A549 (cell line): Measurements from ENCODE around the gene ANKRD11. TPM values are rescaled to one million over a fixed set of nuclear protein-coding genes. Genes with fewer than 3 reads are reported as not detected.

ENCODE experiments used
- ATAC-seq, 2 experiments: fragments of 200-7000 bp in 1 of 2; fragments of >200 bp in 1 of 2; cut with Nextera tagmentation in 1 of 2; cut with Tn5 transposase in 1 of 2; 3 replicates each; pipeline versions ENCODE4 v1.8.0 to v1.9.1; 2018 to 2020; ENCODE audit warnings: mild to moderate bottlenecking in 1 of 2, moderate library complexity in 1 of 2
- CTCF ChIA-PET: fragments of 300-600 bp; sonication (Branson Sonifier 250); formaldehyde crosslinking; extraction: SDS; loops from one replicate; lab custom pipeline; 2021; ENCODE audit warnings: antibody characterized with exemption, inconsistent platforms; lab: Yijun Ruan, JAX
- POLR2A ChIA-PET: fragments of 350-600 bp; formaldehyde crosslinking; extraction: SDS; loops from one replicate; lab custom pipeline; 2021; ENCODE audit warnings: antibody characterized with exemption, inconsistent platforms; lab: Yijun Ruan, JAX
- DNase-seq, 2 experiments: peaks; one replicate each; pipeline versions ENCODE4 v3.0.0 to v3.0.0-alpha.2; 2011 to 2016; ENCODE audit warnings: low read depth in 1 of 2, low spot score in 1 of 2
- FAIRE-seq: peaks from 2 replicates; lab custom pipeline; 2011; peaks lifted over from hg19 to GRCh38; lab: Jason Lieb, UNC
- H3K27ac ChIP-seq, 2 experiments: fragments of >200 bp; sonication (Bioruptor Twin); formaldehyde crosslinking; 3 replicates each; pipeline ENCODE4 v1.5.1; 2016 to 2017
- H3K4me1 ChIP-seq: fragments of >200 bp; sonication (Bioruptor Twin); formaldehyde crosslinking; 3 replicates; pipeline ENCODE4 v1.6.1; 2016
- H3K4me2 ChIP-seq: fragments of >200 bp; sonication (Bioruptor Twin); formaldehyde crosslinking; 3 replicates; pipeline ENCODE4 v1.6.1; 2016
- H3K4me3 ChIP-seq: fragments of >200 bp; sonication (Bioruptor Twin); formaldehyde crosslinking; 3 replicates; pipeline ENCODE4 v1.5.1; 2016
- H3K9me3 ChIP-seq: fragments of >200 bp; sonication (Bioruptor Twin); formaldehyde crosslinking; 3 replicates; pipeline ENCODE4 v1.6.1; 2016
- CBX2 ChIP-seq: fragments of 200-600 bp; sonication (generic); IDR thresholded peaks from 2 replicates; pipeline ENCODE4 v1.6.1; 2016; ENCODE audit warnings: low read depth, mild to moderate bottlenecking, borderline replicate concordance
- CBX8 ChIP-seq: fragments of 200-600 bp; sonication (generic); IDR thresholded peaks from 2 replicates; pipeline ENCODE4 v1.6.1; 2016
- CHD2 ChIP-seq: fragments of 150-350 bp; IDR thresholded peaks from 2 replicates; pipeline ENCODE4 v1.6.1; 2014; ENCODE audit warnings: low read length; ENCODE audit not compliant: partially characterized antibody
- CHD4 ChIP-seq: fragments of 200-600 bp; sonication (generic); IDR thresholded peaks from 2 replicates; pipeline ENCODE4 v1.6.1; 2016; ENCODE audit warnings: antibody characterized with exemption, mild to moderate bottlenecking, borderline replicate concordance
- EHF ChIP-seq: fragments of 250-450 bp; sonication (Bioruptor Pico); IDR thresholded peaks from 2 replicates; pipeline ENCODE4 v1.5.0; 2020; ENCODE audit warnings: mild to moderate bottlenecking
- EP300 ChIP-seq, 2 experiments: fragments of >200 bp; sonication (Bioruptor Twin); formaldehyde crosslinking; IDR thresholded peaks; 2 replicates in 1 of 2; 3 replicates in 1 of 2; pipeline ENCODE4 v1.6.1; 2016 to 2017
- FOXS1 ChIP-seq: fragments of 250-450 bp; sonication (Bioruptor Pico); IDR thresholded peaks from 2 replicates; pipeline ENCODE4 v1.5.0; 2020; ENCODE audit warnings: mild to moderate bottlenecking, moderate library complexity
- HDAC2 ChIP-seq: fragments of 200-600 bp; sonication (generic); IDR thresholded peaks from 2 replicates; pipeline ENCODE4 v1.6.1; 2016
- HOXA7 ChIP-seq: fragments of 250-450 bp; sonication (Bioruptor Pico); IDR thresholded peaks from 2 replicates; pipeline ENCODE4 v1.5.0; 2020; ENCODE audit warnings: mild to moderate bottlenecking, moderate library complexity
- HOXB5 ChIP-seq: fragments of 250-450 bp; sonication (Bioruptor Pico); IDR thresholded peaks from 2 replicates; pipeline ENCODE4 v1.5.0; 2020; ENCODE audit warnings: mild to moderate bottlenecking, moderate library complexity
- JUN ChIP-seq, 2 experiments: fragments of >200 bp; sonication (Bioruptor Twin); formaldehyde crosslinking; IDR thresholded peaks; 2 replicates in 1 of 2; 3 replicates in 1 of 2; pipeline ENCODE4 v1.6.1; 2016 to 2017
- MAFK ChIP-seq: fragments of 450-650 bp; IDR thresholded peaks from 2 replicates; pipeline ENCODE4 v1.6.1; 2014; ENCODE audit not compliant: partially characterized antibody
- NPAS2 ChIP-seq: fragments of 250-450 bp; sonication (Bioruptor Pico); IDR thresholded peaks from 2 replicates; pipeline ENCODE4 v1.8.0; 2022; ENCODE audit warnings: mild to moderate bottlenecking, moderate library complexity, borderline replicate concordance
- NR3C1 ChIP-seq: fragments of >200 bp; sonication (Bioruptor Twin); formaldehyde crosslinking; IDR thresholded peaks from 3 replicates; pipeline ENCODE4 v1.6.1; 2017
- RNF2 ChIP-seq: fragments of 200-600 bp; sonication (generic); IDR thresholded peaks from 2 replicates; pipeline ENCODE4 v1.6.1; 2016; ENCODE audit warnings: low read depth, mild to moderate bottlenecking, antibody characterized with exemption, moderate library complexity, borderline replicate concordance
- SMC3 ChIP-seq: fragments of >200 bp; sonication (Bioruptor Twin); formaldehyde crosslinking; IDR thresholded peaks from 3 replicates; pipeline ENCODE4 v1.6.1; 2018; ENCODE audit warnings: inconsistent platforms
- SREBF2 ChIP-seq: fragments of 450-650 bp; IDR thresholded peaks from 2 replicates; pipeline ENCODE4 v1.6.1; 2014; ENCODE audit warnings: mild to moderate bottlenecking, moderate library complexity
- TP53 ChIP-seq: fragments of 250-450 bp; sonication (Bioruptor Pico); IDR thresholded peaks from 2 replicates; pipeline ENCODE4 v1.5.0; 2021; ENCODE audit warnings: mild to moderate bottlenecking, moderate library complexity
- ZC3H11A ChIP-seq: fragments of 450-650 bp; IDR thresholded peaks from 2 replicates; pipeline ENCODE4 v1.6.1; 2014; ENCODE audit warnings: antibody characterized with exemption, mild to moderate bottlenecking
- ZSCAN20 ChIP-seq: fragments of 250-450 bp; sonication (Bioruptor Pico); IDR thresholded peaks from 2 replicates; pipeline ENCODE4 v1.8.0; 2022; ENCODE audit warnings: mild to moderate bottlenecking, moderate library complexity
- WGBS: methylation state at CpG from one replicate; pipeline ENCODE4 v1.1.6; 2017; ENCODE audit errors: missing lambda C conversion rate; 5-methylcytosine and 5-hydroxymethylcytosine counted together
- polyA plus RNA-seq, 4 experiments: library from polyadenylated mRNA; depleted of rRNA in 3 of 4; stranded (reverse); fragments of >200 nt; fragmentation: RNase III in 1 of 4; extraction: RNeasy Plus Mini Kit Qiagen cat#74134 plus additional on column Dnase treatment in 1 of 4; gene quantifications; 2 replicates in 3 of 4; 3 replicates in 1 of 4; pipeline ENCODE4 v1.2.3, GENCODE V29; 2011 to 2017
- TF ChIP-seq, protein P1 (sequence below): IDR thresholded peaks from 2 replicates; pipeline ENCODE4 v1.6.1; 2012; ENCODE audit warnings: low read depth, borderline replicate concordance
- TF ChIP-seq, protein P2 (sequence below): fragments of 150-350 bp; IDR thresholded peaks from 2 replicates; pipeline ENCODE4 v1.6.1; 2014; ENCODE audit warnings: low read depth, mild to moderate bottlenecking, low read length
- TF ChIP-seq, protein P3 (sequence below): fragments of >200 bp; sonication (Bioruptor Twin); formaldehyde crosslinking; IDR thresholded peaks from 2 replicates; pipeline ENCODE4 v1.6.1; 2016
- TF ChIP-seq, protein P4 (sequence below): fragments of 250-450 bp; sonication (Bioruptor Pico); IDR thresholded peaks from 2 replicates; pipeline ENCODE4 v1.5.0; 2021; ENCODE audit warnings: mild to moderate bottlenecking, moderate library complexity, borderline replicate concordance
- TF ChIP-seq, protein P5 (sequence below): fragments of 250-450 bp; sonication (Bioruptor Pico); IDR thresholded peaks from 2 replicates; pipeline ENCODE4 v1.5.0; 2020; ENCODE audit warnings: low read depth, mild to moderate bottlenecking, moderate library complexity
- TF ChIP-seq, protein P6 (sequence below): fragments of 200-600 bp; sonication (generic); IDR thresholded peaks from 2 replicates; pipeline ENCODE4 v1.6.1; 2016; ENCODE audit warnings: antibody characterized with exemption, mild to moderate bottlenecking, moderate library complexity

Gene ANKRD11
- polyA plus RNA-seq, 2 of the 4 experiments (the other 2 are of a cell fraction): 53.6 to 54.9 TPM

DNA sequence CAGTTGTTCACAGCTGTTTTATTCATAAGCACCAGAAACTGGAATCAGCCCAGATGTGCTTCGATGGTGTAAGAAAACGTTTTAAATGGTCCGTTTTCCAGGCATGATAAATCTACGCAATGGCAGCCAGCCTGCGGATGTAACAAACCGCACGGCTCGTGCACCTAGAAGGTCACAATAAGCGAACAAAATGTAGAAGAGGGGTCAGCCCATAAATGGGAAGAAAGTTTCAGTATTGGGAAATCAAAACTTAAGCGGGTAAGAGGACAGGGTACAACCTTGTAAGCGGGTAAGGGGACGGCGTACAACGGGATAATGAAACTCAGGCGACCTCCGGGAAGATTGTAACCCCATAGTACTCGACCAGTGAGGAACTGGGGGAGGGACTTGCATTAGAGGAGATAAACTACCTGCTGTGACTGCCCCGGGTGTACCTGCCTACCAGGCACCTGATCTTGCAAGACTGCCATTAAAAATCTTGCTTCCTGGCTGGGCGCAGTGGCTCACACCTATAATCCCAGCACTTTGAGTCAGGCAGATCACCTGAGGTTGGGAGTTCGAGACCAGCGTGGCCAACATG is 66.6 kb downstream of the ANKRD11 start:
- TF ChIP-seq, protein P1, sequence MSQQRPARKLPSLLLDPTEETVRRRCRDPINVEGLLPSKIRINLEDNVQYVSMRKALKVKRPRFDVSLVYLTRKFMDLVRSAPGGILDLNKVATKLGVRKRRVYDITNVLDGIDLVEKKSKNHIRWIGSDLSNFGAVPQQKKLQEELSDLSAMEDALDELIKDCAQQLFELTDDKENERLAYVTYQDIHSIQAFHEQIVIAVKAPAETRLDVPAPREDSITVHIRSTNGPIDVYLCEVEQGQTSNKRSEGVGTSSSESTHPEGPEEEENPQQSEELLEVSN: no peak
- TF ChIP-seq, protein P2, sequence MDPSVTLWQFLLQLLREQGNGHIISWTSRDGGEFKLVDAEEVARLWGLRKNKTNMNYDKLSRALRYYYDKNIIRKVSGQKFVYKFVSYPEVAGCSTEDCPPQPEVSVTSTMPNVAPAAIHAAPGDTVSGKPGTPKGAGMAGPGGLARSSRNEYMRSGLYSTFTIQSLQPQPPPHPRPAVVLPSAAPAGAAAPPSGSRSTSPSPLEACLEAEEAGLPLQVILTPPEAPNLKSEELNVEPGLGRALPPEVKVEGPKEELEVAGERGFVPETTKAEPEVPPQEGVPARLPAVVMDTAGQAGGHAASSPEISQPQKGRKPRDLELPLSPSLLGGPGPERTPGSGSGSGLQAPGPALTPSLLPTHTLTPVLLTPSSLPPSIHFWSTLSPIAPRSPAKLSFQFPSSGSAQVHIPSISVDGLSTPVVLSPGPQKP: no peak
- TF ChIP-seq ZSCAN20 (CRISPR knock-in tag): no peak
- TF ChIP-seq ZC3H11A: no peak
- TF ChIP-seq, protein P3, sequence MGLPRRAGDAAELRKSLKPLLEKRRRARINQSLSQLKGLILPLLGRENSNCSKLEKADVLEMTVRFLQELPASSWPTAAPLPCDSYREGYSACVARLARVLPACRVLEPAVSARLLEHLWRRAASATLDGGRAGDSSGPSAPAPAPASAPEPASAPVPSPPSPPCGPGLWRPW: no peak
- TF ChIP-seq EHF (CRISPR knock-in tag): no peak
- TF ChIP-seq, protein P4, sequence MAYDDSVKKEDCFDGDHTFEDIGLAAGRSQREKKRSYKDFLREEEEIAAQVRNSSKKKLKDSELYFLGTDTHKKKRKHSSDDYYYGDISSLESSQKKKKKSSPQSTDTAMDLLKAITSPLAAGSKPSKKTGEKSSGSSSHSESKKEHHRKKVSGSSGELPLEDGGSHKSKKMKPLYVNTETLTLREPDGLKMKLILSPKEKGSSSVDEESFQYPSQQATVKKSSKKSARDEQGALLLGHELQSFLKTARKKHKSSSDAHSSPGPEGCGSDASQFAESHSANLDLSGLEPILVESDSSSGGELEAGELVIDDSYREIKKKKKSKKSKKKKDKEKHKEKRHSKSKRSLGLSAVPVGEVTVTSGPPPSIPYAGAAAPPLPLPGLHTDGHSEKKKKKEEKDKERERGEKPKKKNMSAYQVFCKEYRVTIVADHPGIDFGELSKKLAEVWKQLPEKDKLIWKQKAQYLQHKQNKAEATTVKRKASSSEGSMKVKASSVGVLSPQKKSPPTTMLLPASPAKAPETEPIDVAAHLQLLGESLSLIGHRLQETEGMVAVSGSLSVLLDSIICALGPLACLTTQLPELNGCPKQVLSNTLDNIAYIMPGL (CRISPR knock-in tag): no peak
- TF ChIP-seq JUN (IDR thresholded peaks at IDR 0.05): no peak
- no peak for TF ChIP-seq HOXA7 (CRISPR knock-in tag)
- TF ChIP-seq HOXB5 (CRISPR knock-in tag): no peak
- TF ChIP-seq, all 56 proteins: peak for 0
- no peak overlapping the region for H3K4me3 ChIP-seq
- peaks cover 26% of the 10 kb centered on the region for H3K4me1 ChIP-seq
- no peak overlapping the region for H3K4me2 ChIP-seq
- no peak overlapping the region for H3K27ac ChIP-seq
- H3K9me3 ChIP-seq: no peaks in the 10 kb centered on the region
- POLR2A ChIA-PET: no interaction called here
- DNase-seq (no peak), ATAC-seq (no peak), FAIRE-seq (no peak)
- WGBS: 92% methylated on average over 21 of the region's 21 CpGs
- CTCF ChIA-PET: interaction anchor here (1.0 to 1.2 kb wide), 2 partner anchors 9 to 48 kb away, joined by 5 read pairs; no protein-coding TSS in a partner anchor

DNA sequence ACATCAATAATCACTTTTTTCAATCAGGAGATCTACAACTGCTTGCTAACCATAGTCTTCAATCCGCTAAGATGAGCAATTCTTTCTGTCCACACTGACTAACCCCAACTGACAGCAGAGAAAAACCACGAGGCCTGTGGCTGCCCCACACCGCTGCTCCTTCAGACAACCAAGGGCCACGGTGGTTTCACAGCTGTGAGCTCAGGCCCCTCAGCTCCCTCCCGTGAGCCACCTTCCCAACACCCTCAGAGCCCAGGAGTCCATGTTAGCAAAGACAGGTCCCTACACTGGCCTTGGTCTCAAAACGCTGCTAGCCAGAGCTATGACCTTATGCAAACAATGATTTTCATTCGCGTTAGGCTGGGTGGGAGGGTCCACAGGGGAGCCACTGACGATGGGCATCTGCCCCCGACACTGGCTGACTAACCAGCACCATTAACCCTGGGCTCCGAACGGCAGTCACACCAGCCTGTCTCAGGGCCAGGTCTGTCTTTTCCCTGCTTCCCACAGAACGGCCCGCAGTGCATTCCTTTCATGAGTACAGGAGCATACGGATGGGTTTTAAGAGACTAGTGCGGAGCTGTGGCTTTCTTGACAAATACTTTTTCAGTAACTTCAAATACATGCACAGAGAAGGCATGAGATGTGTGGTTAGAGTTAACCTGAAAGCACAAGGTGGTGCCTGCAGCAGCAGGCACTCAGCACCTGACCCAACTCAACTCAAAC is 67.3 kb downstream of the ANKRD11 start:
- Histone ChIP-seq H3K4me1 (peaks cover 33% of the 10 kb centered on the region), H3K27ac (no peak overlapping the region), H3K9me3 (no peaks in the 10 kb centered on the region), H3K4me2 (no peak overlapping the region), H3K4me3 (no peak overlapping the region)
- 70% methylated on average over 16 of the region's 16 CpGs for WGBS
- FAIRE-seq (no peak), ATAC-seq (peak; percentile 33 to 41; a peak in 3 of 6 replicates), DNase-seq (no peak)
- POLR2A ChIA-PET: no interaction called here
- TF ChIP-seq CHD4 (no peak), MAFK (no peak), NR3C1 (no peak)
- CTCF ChIA-PET: interaction anchor here (1.2 kb wide), 1 partner anchor 9 kb away, joined by 5 read pairs; no protein-coding TSS in a partner anchor

DNA sequence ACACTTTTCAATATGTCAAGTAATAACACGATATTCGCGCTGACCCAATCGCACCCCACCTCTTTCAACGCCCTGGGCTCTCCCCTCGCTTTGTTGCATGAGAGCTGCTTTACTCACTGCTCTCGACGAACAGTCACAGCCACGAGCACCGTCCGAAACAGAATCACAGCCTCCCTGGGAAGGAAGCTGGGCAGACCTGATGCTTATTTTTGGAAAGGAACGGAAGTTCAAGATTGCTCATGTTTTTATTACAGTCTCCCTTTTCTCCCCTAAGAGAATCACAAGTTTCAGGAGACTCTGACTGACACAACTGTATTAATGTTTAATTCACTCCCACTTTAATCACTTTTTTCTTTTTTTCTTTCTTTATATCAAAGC is 67.8 kb downstream of the ANKRD11 start:
- Histone ChIP-seq H3K4me2 (no peak overlapping the region), H3K4me1 (peaks cover 32% of the 10 kb centered on the region), H3K4me3 (no peak overlapping the region), H3K27ac (no peak overlapping the region), H3K9me3 (no peaks in the 10 kb centered on the region)
- FAIRE-seq (no peak), DNase-seq (no peak), ATAC-seq (no peak)
- POLR2A ChIA-PET: no interaction called here
- CTCF ChIA-PET: interaction anchor here (1.2 kb wide), 1 partner anchor 10 kb away, joined by 5 read pairs; no protein-coding TSS in a partner anchor
- 91% methylated on average over 12 of the region's 12 CpGs for WGBS
- TF ChIP-seq CBX2: no peak
- no peak for TF ChIP-seq CBX8
- TF ChIP-seq SMC3: no peak
- no peak for TF ChIP-seq TP53 (CRISPR knock-in tag)
- TF ChIP-seq FOXS1 (CRISPR knock-in tag): no peak
- TF ChIP-seq HDAC2: no peak
- TF ChIP-seq, protein P5, sequence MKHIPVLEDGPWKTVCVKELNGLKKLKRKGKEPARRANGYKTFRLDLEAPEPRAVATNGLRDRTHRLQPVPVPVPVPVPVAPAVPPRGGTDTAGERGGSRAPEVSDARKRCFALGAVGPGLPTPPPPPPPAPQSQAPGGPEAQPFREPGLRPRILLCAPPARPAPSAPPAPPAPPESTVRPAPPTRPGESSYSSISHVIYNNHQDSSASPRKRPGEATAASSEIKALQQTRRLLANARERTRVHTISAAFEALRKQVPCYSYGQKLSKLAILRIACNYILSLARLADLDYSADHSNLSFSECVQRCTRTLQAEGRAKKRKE (CRISPR knock-in tag): no peak
- TF ChIP-seq, protein P6, sequence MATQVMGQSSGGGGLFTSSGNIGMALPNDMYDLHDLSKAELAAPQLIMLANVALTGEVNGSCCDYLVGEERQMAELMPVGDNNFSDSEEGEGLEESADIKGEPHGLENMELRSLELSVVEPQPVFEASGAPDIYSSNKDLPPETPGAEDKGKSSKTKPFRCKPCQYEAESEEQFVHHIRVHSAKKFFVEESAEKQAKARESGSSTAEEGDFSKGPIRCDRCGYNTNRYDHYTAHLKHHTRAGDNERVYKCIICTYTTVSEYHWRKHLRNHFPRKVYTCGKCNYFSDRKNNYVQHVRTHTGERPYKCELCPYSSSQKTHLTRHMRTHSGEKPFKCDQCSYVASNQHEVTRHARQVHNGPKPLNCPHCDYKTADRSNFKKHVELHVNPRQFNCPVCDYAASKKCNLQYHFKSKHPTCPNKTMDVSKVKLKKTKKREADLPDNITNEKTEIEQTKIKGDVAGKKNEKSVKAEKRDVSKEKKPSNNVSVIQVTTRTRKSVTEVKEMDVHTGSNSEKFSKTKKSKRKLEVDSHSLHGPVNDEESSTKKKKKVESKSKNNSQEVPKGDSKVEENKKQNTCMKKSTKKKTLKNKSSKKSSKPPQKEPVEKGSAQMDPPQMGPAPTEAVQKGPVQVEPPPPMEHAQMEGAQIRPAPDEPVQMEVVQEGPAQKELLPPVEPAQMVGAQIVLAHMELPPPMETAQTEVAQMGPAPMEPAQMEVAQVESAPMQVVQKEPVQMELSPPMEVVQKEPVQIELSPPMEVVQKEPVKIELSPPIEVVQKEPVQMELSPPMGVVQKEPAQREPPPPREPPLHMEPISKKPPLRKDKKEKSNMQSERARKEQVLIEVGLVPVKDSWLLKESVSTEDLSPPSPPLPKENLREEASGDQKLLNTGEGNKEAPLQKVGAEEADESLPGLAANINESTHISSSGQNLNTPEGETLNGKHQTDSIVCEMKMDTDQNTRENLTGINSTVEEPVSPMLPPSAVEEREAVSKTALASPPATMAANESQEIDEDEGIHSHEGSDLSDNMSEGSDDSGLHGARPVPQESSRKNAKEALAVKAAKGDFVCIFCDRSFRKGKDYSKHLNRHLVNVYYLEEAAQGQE: no peak
- TF ChIP-seq NPAS2 (CRISPR knock-in tag): no peak
- no peak for TF ChIP-seq HOXB5 (CRISPR knock-in tag)
- TF ChIP-seq EP300 (IDR thresholded peaks at IDR 0.05): no peak
- no peak for TF ChIP-seq SREBF2
- TF ChIP-seq RNF2: no peak
- no peak for TF ChIP-seq CHD2
